Measurements from ENCODE around the gene ZSCAN31. TPM values are rescaled to one million over a fixed set of nuclear protein-coding genes. Genes with fewer than 3 reads are reported as not detected.

Gene ZSCAN31
- total RNA-seq, 1 donor from 2014 or later = 4.7 TPM

DNA sequence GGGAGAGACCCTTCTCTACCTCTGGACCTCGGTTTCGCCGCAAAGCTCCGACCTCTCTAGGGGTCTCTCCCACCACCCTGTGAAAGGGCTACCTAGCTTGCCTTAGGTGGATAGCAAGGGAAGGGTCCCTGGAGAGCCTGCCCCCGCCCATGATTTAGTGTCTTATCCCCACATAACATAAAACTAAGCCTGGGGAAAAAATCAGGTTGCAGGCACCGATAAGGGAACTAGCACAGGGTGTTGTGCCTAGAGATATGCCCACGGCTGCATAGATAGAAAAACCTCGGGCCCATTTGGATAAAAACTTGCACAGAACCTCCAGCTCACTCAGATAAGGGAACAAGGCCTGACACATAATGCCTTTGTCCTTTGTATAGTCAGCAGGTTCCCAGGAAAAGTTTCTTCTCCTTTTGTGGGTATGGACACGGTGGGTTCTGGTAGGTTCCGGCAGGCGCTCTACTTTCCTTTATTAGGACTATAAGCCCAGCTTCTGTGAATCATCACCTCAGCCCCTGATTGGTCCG, 846 bp downstream of the ZSCAN31 start:
- Mint-ChIP-seq H3K27me3 (no peaks in the 10 kb centered on the region), H3K4me1 (ENCODE audit: low read depth) (peaks cover 7% of the 10 kb centered on the region), H3K9me3 (ENCODE audit: low read depth) (peaks cover 25% of the 10 kb centered on the region), H3K36me3 (ENCODE audit: insufficient read depth) (peaks cover 9% of the 10 kb centered on the region), H3K4me3 (ENCODE audit: low read depth) (no peak overlapping the region), H3K27ac (no peak overlapping the region)
- DNase-seq (ENCODE audit: low spot score, unreplicated experiment) = no peak
- TF ChIP-seq, protein P1, sequence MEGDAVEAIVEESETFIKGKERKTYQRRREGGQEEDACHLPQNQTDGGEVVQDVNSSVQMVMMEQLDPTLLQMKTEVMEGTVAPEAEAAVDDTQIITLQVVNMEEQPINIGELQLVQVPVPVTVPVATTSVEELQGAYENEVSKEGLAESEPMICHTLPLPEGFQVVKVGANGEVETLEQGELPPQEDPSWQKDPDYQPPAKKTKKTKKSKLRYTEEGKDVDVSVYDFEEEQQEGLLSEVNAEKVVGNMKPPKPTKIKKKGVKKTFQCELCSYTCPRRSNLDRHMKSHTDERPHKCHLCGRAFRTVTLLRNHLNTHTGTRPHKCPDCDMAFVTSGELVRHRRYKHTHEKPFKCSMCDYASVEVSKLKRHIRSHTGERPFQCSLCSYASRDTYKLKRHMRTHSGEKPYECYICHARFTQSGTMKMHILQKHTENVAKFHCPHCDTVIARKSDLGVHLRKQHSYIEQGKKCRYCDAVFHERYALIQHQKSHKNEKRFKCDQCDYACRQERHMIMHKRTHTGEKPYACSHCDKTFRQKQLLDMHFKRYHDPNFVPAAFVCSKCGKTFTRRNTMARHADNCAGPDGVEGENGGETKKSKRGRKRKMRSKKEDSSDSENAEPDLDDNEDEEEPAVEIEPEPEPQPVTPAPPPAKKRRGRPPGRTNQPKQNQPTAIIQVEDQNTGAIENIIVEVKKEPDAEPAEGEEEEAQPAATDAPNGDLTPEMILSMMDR (IDR thresholded peaks at IDR 0.05; ENCODE audit: unreplicated experiment) = no peak

DNA sequence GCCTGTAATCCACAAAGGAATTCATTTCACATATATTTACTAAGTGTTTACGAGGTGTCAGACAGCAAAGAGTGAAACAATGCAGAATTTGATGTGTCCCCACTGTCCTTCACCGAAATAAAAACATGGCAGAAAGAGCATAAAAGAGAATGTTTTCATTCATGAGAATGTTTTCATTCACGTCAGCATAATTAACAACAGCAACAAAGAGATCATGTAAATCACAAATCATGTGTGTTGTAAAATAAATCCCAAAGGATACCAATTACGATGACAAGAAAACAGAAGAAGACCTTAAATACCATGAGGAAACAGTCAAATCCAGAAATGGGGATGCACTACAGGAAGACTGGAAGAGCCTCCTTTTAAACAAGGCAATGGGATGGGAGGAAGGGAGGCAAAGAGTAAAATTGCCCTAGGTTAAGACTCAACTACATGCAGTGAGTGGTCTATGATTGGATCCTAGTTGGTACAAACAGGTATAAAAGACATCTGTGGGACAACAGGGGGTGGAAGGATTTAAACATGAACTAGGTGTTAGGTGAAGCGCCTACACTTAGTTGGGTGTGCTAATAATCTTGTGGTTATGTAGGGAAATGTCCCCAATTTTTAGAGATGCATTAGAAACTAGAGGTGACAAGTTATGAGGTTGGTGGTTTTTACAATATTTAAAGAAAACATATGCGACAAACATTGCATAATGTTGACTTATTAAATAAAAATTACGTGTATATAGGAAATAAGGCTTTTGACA, 1.5 kb downstream of the ZSCAN31 start:
- Mint-ChIP-seq H3K4me1 (ENCODE audit: low read depth) (peaks cover 7% of the 10 kb centered on the region), H3K27ac (no peak overlapping the region), H3K27me3 (no peaks in the 10 kb centered on the region), H3K9me3 (ENCODE audit: low read depth) (peaks cover 29% of the 10 kb centered on the region), H3K4me3 (ENCODE audit: low read depth) (no peak overlapping the region), H3K36me3 (ENCODE audit: insufficient read depth) (peaks cover 12% of the 10 kb centered on the region)
- TF ChIP-seq, protein P1 (IDR thresholded peaks at IDR 0.05; ENCODE audit: unreplicated experiment) = no peak
- no peak for DNase-seq (ENCODE audit: low spot score, unreplicated experiment)

DNA sequence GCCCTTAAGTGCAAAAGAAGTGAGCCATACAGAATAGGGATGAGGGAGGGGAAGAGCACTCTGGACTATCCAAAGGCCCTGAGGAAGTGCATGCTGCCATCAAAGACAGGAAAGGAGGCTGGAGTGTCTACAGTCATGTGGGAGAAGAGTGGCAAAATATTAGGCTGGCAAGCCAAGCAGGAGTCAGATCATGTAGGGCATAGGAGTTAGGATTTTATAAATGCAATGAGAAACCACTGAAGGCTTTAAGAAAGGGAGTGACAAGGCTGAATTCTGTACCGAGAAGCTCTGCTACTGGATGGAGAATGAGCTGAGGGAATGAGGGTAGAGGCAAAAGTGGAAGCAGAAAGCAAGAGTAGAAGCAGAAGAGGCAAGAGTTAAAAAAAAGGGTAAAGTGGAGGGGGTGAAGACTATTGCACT, 2.3 kb downstream of the ZSCAN31 start:
- H3K4me1 Mint-ChIP-seq (ENCODE audit: low read depth) = peaks cover 7% of the 10 kb centered on the region
- peak overlapping the region; percentile 25 for H3K27ac Mint-ChIP-seq

DNA sequence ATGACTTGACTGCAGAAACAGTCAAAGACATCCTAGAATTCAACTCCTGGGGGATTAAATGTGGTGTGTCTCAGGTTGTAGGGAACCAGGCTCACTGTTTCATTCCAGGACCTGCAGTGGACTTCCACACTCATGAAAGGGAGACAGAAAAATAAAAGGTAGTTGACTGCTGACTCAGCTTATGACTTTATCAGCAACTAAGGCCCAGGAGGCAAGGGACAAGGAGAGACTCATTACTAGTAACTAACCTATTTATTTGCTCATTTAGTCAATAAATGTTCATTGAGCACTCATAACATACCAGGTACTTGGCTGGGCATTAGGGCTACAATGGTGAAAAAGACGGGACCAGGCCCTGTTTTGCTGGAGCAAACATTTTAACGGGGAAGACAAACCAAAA, 2.9 kb downstream of the ZSCAN31 start:
- Mint-ChIP-seq H3K9me3 (ENCODE audit: low read depth) (peaks cover 37% of the 10 kb centered on the region), H3K4me3 (ENCODE audit: low read depth) (no peak overlapping the region), H3K27me3 (no peaks in the 10 kb centered on the region), H3K4me1 (ENCODE audit: low read depth) (peaks cover 7% of the 10 kb centered on the region), H3K27ac (peak overlapping the region; percentile 25), H3K36me3 (ENCODE audit: insufficient read depth) (peaks cover 20% of the 10 kb centered on the region)
- DNase-seq (ENCODE audit: low spot score, unreplicated experiment) = no peak
- TF ChIP-seq, protein P1 (IDR thresholded peaks at IDR 0.05; ENCODE audit: unreplicated experiment) = no peak

More for the DNA sequence above, 2.3 kb downstream of the ZSCAN31 start:
- peaks cover 37% of the 10 kb centered on the region for H3K9me3 Mint-ChIP-seq (ENCODE audit: low read depth)
- peaks cover 20% of the 10 kb centered on the region for H3K36me3 Mint-ChIP-seq (ENCODE audit: insufficient read depth)
- no peak overlapping the region for H3K4me3 Mint-ChIP-seq (ENCODE audit: low read depth)
- DNase-seq (ENCODE audit: low spot score, unreplicated experiment) = no peak
- H3K27me3 Mint-ChIP-seq = no peaks in the 10 kb centered on the region
- TF ChIP-seq, protein P1 (IDR thresholded peaks at IDR 0.05; ENCODE audit: unreplicated experiment) = no peak

DNA sequence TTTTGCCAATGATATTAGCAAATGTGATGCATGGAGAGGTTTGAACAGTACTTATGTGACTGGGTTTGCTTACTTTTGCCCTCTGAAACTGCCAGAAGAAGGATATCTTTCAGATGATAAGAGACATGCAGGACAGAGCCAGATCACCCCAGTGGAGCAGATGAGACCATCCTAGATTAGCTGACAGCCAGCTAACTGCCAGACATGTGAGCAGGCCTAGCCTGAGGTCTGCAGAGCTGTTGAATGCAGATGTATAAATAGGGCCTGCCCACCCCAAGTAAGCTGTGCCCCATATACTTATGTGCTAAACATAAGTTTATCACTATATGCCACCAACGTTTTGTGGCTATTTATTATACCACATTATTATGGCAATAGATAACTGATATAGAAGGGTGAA, 5.9 kb downstream of the ZSCAN31 start:
- Mint-ChIP-seq H3K27ac (no peak overlapping the region), H3K36me3 (ENCODE audit: insufficient read depth) (peaks cover 47% of the 10 kb centered on the region), H3K27me3 (no peaks in the 10 kb centered on the region), H3K4me1 (ENCODE audit: low read depth) (peaks cover 5% of the 10 kb centered on the region), H3K9me3 (ENCODE audit: low read depth) (peaks cover 58% of the 10 kb centered on the region), H3K4me3 (ENCODE audit: low read depth) (no peak overlapping the region)
- no peak for DNase-seq (ENCODE audit: low spot score, unreplicated experiment)
- TF ChIP-seq, protein P1 (IDR thresholded peaks at IDR 0.05; ENCODE audit: unreplicated experiment) = no peak

All from progenitor cell of endocrine pancreas (in vitro differentiated cells).